IMR-90 (cell line): ENCODE results near the gene RPS6KA4.

Source experiments
- BHLHE40 ChIP-seq: fragments of 150-350 bp; IDR thresholded peaks from 2 replicates; pipeline ENCODE4 v1.6.1; 2016; ENCODE audit warnings: mild to moderate bottlenecking, low read depth, low read length
- CEBPB ChIP-seq: IDR thresholded peaks from 2 replicates; pipeline ENCODE4 v1.6.1; 2012; ENCODE audit warnings: low read depth, low read length, improper control_type of control experiment
- CTCF ChIP-seq: conservative IDR thresholded peaks from 2 replicates; pipeline ENCODE4 v1.5.1; 2012; ENCODE audit warnings: mild to moderate bottlenecking, low read depth, low read length, improper control_type of control experiment
- ELK1 ChIP-seq: fragments of 150-350 bp; IDR thresholded peaks from 2 replicates; pipeline ENCODE4 v1.6.1; 2016; ENCODE audit warnings: low read depth, mild to moderate bottlenecking, low read length, moderate library complexity, borderline replicate concordance
- MAZ ChIP-seq: IDR thresholded peaks from 2 replicates; pipeline ENCODE4 v1.6.1; 2012; ENCODE audit warnings: low read depth, mild to moderate bottlenecking, low read length, improper control_type of control experiment, moderate library complexity, borderline replicate concordance
- POLR2A ChIP-seq: IDR thresholded peaks from 2 replicates; pipeline ENCODE4 v1.6.1; 2012; ENCODE audit warnings: mild to moderate bottlenecking, low read depth, low read length
- RAD21 ChIP-seq: IDR thresholded peaks from 2 replicates; pipeline ENCODE4 v1.6.1; 2012; ENCODE audit warnings: low read length, improper control_type of control experiment

- no peak for TF ChIP-seq RAD21
- no peak for TF ChIP-seq CTCF
- TF ChIP-seq POLR2A: no peak
- no peak for TF ChIP-seq MAZ
- no peak for TF ChIP-seq CEBPB
- TF ChIP-seq BHLHE40: no peak
- TF ChIP-seq ELK1: no peak
Observed at GRCh38 chr11:64390558-64390957, 31.6 kb downstream of the RPS6KA4 start.
